Sciatic nerve (tissue), 2 donors: Measurements from ENCODE around the gene PRDM16. TPM values are rescaled to one million over a fixed set of nuclear protein-coding genes. Genes with fewer than 3 reads are reported as not detected.

Source experiments
- ATAC-seq: fragments of 200-7000 bp; cut with Tn5 transposase; one replicate; pipeline ENCODE4 v1.9.1; 2020; ENCODE audit warnings: mild to moderate bottlenecking, moderate library complexity
- DNase-seq: peaks from one replicate; pipeline ENCODE4 v3.0.0-alpha.2; 2020; ENCODE audit warnings: low spot score
- intact Hi-C: fragments of 100-400 bp; cut with DNase I; formaldehyde crosslinking; loops from one replicate; pipeline ENCODE4 v1.14.2; 2022
- total RNA-seq: library from RNA; stranded (reverse); fragmentation: NEBNext Ultra II Directional; extraction: Animal tissue kit (Norgen Biotek cat#: 25700); gene quantifications from one replicate; pipeline ENCODE4 v1.2.1, GENCODE V29; 2021
- donor health status: DM: no; HTN: no; CAD: no.
- donor health status: DM: no; HTN: no; CAD: no.

PRDM16 gene
- total RNA-seq, 1 donor from 2014 or later = 31.3 TPM

DNA sequence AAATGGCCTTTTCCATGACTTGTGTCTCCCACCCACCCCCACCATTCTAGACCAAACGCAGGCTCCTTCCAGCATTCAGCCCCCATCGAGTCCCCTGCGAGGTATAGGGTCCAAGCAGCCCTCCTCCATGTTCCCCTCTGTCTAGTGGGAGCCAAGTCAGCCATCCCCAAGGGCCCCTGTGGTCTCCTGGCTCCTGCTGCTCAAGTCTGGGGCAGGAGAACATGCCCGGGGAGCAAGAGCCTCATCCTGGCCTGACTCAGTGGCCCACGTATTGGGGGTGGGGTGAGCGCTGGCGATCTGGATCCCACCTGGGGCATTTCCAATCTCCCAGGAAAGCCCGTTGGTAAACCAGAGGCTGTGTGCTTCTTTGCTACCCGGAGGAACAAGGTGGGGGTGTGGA lies 4.1 kb upstream of the PRDM16 start:
- ATAC-seq (no peak), DNase-seq (peak; percentile 44)
- intact Hi-C loops = loop anchor here (5.0 kb wide), 2 partner anchors 217 to 347 kb away; no protein-coding TSS in a partner anchor

DNA sequence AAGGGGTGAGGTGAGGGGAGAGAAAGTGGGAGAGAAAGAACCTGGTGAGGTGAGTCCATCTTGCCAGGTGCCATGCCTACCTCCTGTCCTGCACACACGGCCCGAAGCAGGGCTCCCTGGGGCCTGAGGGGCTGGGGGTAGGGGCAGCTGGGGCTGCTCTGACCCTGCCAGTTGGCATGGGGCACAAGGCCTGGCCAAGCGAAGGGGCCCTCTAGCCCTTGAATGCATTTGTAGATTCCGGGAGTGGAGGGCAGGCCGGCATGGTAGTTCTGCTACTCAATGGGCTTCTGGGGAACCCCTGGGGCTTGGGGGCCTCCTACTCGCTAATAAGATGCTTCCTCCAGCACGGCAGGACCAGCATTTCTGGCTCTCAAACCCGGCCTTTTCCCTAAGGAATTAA lies 3.6 kb upstream of the PRDM16 start:
- ATAC-seq = no peak
- intact Hi-C loops = loop anchor here (5.0 kb wide), 1 partner anchor 217 kb away; no protein-coding TSS in a partner anchor
- peak; percentile 47 for DNase-seq

DNA sequence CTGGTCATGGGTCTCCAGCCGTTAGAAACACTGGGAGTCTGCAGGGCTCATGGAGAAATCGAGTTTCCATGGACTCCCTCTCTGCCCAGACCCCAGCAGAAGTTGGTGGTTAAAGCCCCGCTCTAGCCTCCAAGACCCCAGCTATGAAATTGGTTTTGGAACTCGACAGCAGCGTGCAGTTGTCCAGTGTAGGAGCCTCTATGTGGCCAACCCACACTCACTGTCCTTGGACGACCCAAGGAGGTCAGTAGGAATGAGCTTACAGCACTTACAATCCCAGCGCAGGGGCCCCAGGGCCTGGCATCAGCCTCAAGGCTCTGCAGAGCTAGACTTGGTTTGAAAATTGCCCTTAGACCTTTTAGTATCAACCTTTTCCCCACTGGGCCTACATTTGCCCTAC lies 3.2 kb upstream of the PRDM16 start:
- intact Hi-C loops = loop anchor here (5.0 kb wide), 1 partner anchor 217 kb away; no protein-coding TSS in a partner anchor
- ATAC-seq (no peak), DNase-seq (no peak)

- peak; percentile 61 for ATAC-seq
- intact Hi-C loops = loop anchor here (5.0 kb wide), 1 partner anchor 216 kb away; no protein-coding TSS in a partner anchor
- peak; percentile 73 for DNase-seq
These were observed 2.7 kb upstream of the PRDM16 start for GRCh38 chr1:3066250-3066711.

DNA sequence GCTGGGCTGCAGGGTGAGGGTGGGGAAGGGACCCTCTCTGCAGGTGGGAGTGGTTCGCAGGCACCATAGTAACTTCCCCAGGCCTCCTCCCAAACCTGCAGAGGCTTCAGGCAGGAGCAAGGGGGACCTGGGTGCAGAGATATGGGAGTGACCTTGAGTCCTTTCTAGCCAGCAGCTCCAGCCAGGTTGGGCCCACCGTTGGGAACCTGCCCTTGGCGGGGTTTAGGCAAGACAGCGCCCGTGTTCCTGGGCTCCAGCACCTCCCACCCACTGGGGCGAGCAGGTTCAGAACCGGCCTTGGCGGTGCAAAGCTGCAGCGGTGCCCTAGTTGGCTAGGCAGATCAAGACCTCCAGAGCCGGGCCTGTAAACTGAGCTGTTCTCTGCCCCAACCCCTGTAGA lies 2.2 kb upstream of the PRDM16 start:
- ATAC-seq (no peak), DNase-seq (peak; percentile 50)
- intact Hi-C loops = loop anchor here (5.0 kb wide), 1 partner anchor 215 kb away; no protein-coding TSS in a partner anchor

- DNase-seq = peak; percentile 56
- no peak for ATAC-seq
- intact Hi-C loops = loop anchor here (5.0 kb wide), 1 partner anchor 215 kb away; no protein-coding TSS in a partner anchor
These were observed 1.7 kb upstream of the PRDM16 start for GRCh38 chr1:3067301-3067670.

- no peak for ATAC-seq
- intact Hi-C loops = loop anchor here (5.0 kb wide), 1 partner anchor 214 kb away; no protein-coding TSS in a partner anchor
- peak; percentile 56 for DNase-seq
These were observed 1.1 kb upstream of the PRDM16 start for GRCh38 chr1:3067671-3068563.

GRCh38 chr1:3069491-3070308 lies 697 bp downstream of the PRDM16 start:
- peak; percentile 57 for ATAC-seq
- intact Hi-C loops = loop anchor here (5.0 kb wide), 1 partner anchor 213 kb away; no protein-coding TSS in a partner anchor
- peak; percentile 76 for DNase-seq

- intact Hi-C loops = no loop called here
- DNase-seq (no peak), ATAC-seq (no peak)
These were observed 1.3 kb downstream of the PRDM16 start for GRCh38 chr1:3070309-3070643.

GRCh38 chr1:3070644-3071564 lies 1.9 kb downstream of the PRDM16 start:
- ATAC-seq (no peak), DNase-seq (peak; percentile 58)
- intact Hi-C loops = no loop called here

GRCh38 chr1:3071565-3072390 lies 2.8 kb downstream of the PRDM16 start:
- no peak for ATAC-seq
- no peak for DNase-seq
- intact Hi-C loops = no loop called here

- DNase-seq = no peak
- intact Hi-C loops = no loop called here
These were observed 3.6 kb downstream of the PRDM16 start for GRCh38 chr1:3072391-3073185.

DNA sequence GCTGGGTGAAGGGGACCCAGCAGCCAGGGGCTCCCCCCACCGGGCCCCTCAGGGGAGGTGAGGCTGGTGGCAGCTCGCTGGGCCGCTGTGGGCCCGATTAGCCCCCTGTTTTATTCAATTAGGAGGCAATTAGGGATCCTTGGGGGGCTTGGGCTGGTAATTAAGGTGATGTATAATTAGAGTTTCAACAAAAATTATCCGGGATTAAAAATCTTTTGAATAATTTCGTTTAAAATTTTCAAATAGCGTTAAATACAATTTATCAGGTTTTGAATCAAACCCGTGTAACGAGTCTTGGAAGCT lies 4.1 kb downstream of the PRDM16 start:
- ATAC-seq (no peak), DNase-seq (no peak)
- intact Hi-C loops = no loop called here

More at GRCh38 chr1:3072391-3073185, 3.6 kb downstream of the PRDM16 start:
- no peak for ATAC-seq

GRCh38 chr1:3073489-3074296 lies 4.7 kb downstream of the PRDM16 start:
- ATAC-seq (no peak), DNase-seq (no peak)
- intact Hi-C loops = no loop called here

- no peak for DNase-seq
- intact Hi-C loops = no loop called here
- ATAC-seq = no peak
These were observed 5.3 kb downstream of the PRDM16 start for GRCh38 chr1:3074297-3074741.

DNA sequence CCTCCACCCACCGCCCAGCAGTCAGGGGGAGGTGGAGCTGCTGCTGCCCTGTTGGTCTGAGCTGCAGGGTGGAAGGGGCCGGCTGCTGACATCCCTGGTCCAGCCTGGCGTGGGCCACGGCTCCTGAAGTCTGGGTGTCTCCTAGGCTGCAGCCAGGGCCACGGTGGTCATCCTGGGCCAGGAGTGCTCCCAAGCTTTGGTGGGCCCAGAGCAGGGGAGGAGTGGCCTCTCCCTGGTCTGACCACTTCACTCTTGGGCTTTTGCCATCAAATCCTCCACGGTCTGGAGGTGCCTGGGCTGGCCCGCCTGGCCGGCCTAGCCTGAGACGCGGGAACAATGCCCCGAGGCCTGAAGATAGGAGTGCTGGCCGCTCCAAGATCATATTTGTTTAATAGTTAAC lies 5.8 kb downstream of the PRDM16 start:
- no peak for ATAC-seq
- no peak for DNase-seq
- intact Hi-C loops = no loop called here
